GM19239 (cell line): ENCODE data around the gene BRD1.

ENCODE experiments used
- DNase-seq: peaks from one replicate; pipeline ENCODE4 v3.0.0; 2011; ENCODE audit warnings: low spot score; ENCODE audit not compliant: insufficient read length
- FAIRE-seq: peaks from 2 replicates; lab custom pipeline; 2011; peaks lifted over from hg19 to GRCh38; lab: Jason Lieb, UNC

Gene BRD1

DNA sequence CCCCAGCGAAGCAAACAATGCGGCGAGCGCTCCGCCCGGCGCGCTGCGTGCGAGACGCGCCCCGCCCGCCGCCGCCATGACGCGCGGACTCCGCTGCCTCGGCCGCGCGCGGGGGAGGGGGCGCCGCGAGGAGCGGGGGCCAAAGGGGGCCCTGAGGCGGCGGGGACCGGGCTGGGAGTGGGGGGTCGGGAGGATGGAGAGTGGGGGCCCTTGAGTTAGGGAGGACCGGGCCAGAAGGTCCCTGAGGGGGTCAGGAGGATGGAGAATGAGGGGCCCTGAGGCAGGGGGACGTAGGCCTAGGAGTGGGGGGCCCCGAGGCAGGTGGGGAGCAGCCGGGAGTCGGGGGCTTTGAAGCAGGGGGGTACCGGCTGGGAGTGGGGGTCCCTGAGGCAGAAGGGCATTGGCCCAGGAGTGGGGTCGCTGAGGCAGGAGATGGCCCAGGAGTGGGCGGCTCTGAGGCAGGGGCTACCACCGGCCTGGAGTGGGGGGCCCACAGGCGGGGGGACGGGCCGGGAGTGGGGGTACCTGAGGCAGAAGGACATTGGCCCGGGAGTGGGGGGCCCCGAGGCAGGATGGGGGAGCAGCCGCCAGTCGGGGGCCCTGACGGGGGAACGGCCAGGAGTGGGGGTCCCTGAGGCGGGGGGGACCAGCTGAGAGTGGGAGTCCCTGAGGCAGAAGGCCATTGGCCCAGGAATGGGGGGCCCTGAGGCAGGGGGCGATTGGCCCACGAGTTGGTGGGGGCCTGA, at the start of gene BRD1:
BRD1 (minus strand) TSS at position 21 of the 746 bp plus-strand sequence. CDS start 3,556 bp downstream, outside the sequence.
- DNase-seq: peak; percentile 79
- no peak for FAIRE-seq

DNA sequence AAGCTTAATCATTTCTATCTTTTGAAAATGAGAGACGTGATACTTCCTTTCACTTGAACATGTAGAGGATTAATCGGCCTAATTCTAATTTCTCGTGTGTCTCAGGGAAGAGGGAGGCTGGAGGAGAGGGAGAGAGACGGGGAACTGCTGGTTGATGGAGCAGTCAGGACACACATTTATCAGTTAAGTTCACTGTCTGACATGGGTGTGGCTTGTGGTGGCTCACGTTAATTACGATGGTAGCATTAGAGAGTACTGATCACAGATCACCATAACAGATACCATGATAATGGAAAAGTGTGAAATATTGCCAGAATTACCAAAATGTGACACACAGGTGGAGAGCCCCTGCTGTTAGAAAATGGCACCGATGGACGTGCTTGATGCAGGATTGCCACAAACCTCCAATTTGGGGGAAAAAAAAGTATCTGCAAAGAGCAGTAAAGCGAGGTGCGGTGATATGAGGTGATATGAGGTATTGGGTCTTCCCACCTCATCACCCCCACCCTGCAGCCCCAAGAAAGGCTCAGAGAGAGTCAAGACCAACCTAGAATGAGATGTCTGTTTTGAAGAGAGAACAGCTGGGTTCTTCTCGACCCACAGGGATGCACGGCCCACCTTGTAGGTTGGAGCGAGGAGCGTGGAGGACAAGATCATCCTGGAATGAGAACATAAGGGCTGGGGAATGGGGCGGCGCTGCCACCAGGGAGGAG, 45.7 kb upstream of the BRD1 start:
- DNase-seq: no peak
- FAIRE-seq: no peak

DNA sequence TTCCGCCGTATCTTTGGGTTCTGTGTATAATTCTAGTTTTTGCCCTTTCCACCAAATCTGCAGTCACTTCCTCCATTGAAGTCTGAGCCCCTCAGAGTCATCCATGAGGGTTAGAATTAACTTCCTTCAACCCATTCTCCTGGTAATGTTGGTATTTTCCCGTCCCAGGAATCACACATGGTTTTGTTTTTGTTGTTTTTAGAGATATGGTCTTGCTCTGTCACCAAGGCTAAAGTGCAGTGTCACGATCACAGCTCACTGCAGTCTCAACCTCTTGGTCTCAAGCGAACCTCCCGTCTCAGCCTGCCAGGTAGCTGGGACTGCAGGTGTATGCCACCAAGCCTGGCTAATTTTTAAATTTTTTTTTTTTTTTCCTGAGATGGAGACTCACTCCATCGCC, 44.7 kb upstream of the BRD1 start:
- no peak for DNase-seq
- no peak for FAIRE-seq

DNA sequence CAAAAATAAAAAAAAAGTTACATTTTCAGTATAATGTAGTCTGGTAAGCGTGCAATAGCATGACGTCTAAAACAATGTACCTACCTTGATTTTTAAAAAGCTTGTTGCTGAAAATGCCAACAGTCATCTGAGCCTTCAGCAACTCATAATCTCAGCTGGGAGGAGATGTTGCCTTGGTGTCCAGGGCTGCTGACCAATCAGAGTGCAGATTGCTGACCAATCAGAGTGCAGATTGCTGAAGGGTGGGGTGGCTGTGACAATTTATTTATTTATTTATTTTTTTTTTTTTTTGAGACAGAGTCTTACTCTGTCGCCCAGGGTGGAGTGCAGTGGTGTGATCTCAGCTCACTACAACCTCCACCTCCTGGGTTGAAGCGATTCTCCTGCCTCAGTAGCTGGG, 43.8 kb upstream of the BRD1 start:
- DNase-seq (no peak), FAIRE-seq (no peak)

DNA sequence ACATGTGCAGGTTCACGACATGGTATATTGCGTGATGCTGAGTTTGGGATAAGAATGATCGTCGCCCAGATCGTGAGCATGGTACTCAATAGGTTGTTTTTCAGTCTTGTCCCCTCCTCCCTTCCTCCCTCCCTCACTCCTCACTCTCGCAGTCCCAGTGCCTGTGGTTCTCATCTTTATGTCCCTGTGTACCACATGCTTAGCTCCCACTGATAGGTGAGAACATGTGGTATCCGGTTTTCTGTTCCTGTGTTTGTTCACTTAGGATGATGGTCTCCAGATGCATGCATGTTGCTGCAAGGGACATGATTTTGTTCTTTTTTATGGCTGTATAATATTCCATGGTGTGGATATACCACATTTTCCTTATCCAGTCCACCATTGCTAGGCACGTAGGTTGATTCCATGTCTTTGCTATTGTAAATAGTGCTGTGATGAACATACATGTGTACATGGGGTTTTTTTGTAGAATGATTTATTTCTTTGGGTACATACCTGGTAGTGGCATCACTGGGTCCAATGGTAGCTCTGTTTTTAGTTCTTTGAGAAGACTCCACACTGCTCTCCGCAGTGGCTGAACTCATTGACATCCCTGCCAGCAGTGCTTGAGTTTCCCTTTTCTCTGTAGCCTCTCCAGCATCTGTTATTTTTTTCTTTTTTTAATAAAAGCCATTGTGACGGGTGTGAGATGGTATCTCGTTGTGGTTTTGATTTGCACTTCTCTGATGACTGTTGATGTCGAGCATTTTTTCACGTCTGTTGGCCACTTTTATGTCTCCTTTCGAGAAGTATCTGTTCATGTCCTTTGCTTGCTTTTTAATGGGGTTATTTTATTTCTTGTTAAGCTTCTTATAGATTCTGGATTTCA, 42.4 kb upstream of the BRD1 start:
- DNase-seq: no peak
- FAIRE-seq: no peak

DNA sequence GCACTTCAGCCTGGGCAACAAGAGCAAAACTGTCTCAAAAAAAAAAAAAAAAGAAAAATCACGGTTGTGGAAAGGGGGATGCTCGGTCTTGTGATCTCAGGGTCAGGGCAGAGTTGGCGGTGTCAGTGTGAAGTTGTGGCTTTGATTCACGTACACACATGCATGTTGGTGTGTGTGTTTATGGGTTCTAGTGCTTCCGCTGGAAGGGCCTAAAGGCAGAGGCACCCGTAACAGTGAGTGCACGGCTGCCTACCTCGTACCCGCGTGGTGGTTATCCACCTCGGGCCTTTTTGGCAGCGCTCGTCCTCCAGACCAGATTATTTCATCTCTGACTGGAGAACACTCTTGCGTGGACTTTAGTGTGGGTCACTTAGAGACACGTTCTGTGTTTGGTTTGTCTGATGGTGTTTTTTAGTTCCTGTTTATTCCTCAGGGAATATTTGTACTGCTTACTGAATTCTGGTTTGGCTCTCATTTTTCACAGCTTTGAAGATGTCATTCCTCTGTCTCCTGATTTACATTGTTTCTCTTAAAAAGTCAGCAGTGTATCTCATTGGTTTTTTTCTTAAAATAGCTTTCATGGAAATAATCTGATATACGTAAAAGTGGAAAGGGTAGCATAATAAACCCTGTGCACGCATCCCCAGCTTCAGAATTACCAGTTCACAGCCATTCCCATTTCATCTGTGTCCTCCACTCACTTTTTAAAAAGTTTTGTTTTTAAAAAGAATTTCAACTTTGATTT, 41.6 kb upstream of the BRD1 start:
- DNase-seq: no peak
- FAIRE-seq: peak; percentile 21

DNA sequence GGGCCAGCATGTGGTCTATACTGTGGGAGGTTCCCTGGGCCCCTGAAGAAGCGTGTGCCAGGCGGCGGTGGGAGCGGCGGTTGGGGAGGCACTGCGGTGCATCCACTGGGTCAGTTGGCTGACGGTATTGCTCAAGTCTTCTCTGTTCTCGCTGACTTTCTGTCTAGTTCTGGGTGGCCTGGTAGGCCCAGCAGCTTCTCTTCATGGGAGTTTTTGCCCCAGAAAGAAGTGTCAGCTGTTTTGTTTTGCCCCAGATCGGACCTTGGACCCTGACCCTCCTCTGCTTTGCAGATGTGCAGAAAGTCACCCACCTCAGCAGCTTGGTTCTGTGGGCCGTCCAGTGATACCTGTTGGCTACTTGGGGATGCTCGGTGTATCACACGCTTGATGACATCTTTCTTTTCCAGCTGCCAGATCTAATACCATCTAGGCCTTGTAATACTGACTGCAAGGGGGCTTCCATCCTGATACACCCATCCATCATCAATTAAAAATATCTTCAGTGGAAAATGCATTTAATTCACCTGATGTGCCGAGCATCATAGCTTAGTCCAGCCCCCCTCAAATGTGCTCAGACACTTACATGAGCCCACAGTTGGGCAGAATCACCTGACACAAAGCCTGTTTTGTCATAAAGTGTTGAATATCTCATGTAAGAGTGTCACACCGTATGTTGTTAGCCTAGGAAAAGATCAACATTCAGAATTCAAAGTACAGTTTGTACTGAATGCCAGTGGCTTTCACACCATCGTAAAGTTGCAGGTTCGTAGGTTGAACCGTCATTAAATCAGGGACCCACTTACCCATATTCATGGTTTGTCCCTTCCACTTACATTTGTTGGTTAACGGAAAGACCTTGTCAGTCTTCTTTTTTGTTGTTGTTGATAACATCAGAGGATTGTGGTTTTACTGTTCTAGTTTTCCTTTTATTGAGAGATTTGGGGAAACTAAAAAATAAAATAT, 39.9 kb upstream of the BRD1 start:
- FAIRE-seq: no peak
- DNase-seq: no peak

DNA sequence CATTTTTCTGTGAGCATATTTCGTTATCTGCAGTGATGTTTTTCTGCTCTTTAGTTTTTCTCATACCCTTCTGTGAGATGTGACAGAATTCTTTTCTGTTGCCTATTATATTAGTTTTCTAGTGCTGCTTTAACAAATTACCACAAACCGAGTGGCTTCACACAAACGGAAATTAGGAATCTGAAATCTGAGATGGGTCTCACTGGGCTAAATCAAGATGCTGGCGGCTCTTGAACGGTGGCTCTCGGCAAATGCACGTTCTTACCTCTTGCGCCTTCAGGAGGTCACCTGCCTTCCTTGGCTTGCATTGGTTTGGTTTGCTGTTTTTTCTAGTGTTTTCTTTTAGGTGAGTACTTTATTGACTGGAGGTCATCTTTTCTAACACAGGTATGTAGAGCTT, 39.0 kb upstream of the BRD1 start:
- FAIRE-seq (no peak), DNase-seq (no peak)

DNA sequence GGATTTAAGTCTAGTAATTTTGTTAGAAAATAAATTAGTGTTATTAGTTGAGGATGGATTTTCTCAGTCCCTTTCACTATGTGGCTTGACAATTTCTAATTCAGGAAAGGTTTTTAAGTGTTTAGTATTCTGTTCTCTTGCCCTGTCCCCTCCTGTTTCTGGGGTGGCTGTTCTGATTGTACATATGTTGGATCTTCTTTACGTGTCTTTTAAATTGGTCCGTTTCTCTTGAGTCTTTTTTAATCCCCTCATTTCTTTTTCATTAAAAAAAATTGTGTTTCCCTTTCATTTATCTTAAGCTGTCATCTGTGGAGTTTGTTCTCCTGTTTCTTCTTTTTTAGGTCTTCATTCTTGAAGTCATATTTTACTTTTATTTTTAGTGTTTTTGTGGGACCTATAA, 38.5 kb upstream of the BRD1 start:
- DNase-seq (no peak), FAIRE-seq (no peak)

DNA sequence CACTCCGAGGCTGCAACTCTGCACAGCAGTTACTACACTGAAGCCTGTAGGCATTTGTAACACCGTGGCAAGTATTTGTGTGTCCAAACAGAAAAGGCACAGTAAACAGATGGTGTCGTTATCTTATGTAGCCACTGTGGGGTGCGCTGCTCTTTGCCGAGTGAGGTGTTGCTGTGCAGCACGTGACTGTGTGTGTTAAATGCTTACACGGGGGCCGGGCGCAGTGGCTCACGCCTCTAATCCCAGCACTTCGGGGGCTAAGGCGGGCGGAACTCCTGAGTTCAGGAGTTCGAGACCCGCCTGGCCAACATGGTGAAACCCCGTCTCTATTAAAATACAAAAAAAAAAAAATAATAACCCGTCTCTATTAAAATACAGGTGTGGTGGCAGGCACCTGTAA, 37.5 kb upstream of the BRD1 start:
- no peak for DNase-seq
- no peak for FAIRE-seq

DNA sequence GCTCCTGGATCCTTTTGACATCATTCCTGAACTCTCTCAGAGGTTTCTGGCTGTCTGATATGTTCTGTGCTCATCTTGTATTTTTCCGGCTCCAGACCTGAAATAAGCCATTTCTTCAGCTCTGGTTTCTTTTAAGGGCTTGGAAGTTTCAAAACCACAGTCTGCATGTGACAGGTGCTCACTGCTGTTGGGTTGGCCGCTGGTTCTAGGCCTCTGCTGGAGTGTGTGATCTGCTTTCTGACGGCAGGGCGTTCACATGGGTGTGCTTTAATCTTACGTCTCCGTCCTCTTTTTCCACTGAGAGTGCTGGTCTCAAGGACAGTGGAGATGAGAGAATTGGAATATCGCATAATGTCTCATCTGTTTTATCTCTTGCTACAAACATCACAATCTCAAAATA, 36.3 kb upstream of the BRD1 start:
- FAIRE-seq (no peak), DNase-seq (no peak)

DNA sequence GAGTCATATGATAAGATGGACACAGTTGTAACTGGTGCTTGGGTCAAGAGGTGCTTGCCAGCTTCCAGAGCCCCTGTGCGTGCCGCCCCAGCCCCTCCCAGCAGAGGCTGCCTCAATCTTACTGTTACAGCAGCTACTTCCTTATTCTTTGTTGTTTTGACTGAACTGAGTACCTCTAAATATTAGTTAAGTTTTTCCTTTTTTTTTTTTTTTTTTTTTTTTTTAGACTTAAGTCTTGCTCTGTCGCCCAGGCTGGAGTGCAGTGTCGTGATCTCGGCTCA, 34.8 kb upstream of the BRD1 start:
- DNase-seq: no peak
- FAIRE-seq: no peak

DNA sequence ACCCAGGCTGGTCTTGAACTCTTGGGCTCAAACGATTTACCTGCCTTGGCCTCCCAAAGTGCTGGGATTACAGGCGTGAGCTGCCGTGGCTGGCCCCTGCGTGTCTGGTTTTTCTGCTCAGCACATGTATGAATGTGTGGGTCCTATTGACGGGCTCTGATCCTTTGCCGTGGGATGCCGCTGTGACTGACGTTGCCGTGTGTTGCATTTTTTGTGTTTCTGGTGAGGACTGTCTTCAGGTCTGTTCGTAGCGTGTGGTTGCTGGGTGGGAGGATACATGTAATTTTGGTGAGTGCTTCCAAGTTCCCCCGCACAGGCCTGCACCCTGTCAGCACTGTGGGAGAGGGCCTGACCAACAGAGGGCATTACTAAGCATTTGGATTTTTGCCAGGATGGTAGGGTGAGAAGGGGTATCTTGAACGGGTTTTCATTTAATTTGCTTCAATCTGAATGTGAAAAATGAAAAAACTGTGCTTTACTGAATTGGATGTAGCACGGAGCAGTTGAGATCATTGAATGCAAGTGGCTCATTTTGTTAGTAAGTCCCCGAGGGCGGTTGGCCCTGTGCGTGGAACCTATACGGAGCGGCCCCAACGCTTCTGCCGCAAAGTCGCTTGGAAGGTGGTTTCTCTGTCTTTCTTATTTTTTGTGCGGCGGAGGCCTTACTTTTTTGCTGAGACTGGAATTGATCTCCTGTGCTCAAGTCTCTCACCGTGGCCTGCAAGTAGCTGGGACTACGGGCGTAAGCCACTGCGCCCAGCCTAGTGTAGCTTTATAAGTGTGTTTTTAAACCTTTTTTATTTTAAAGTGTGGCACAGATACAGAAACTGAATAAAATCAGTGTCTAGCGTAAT, 34.2 kb upstream of the BRD1 start:
- DNase-seq (no peak), FAIRE-seq (no peak)

DNA sequence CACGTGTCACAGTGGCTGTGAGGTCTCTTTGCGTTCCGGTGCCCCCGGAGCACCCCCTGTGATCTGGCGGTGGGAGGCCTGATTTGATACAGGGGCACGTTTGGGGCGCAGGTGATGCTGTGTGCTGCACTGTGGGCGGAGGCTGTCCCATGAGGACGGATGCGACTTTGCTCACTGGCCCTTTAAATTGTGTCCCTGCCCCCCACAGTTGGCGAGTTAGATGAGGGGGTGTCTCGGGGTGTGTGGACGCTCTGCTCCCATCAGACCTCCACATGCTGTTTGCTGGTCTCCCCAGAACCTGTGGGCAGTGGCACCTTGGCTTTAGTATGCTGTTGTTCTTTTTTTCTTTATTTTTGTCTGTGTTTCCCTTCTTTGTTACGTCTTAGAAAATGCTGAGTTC, 31.2 kb upstream of the BRD1 start:
- FAIRE-seq: no peak
- DNase-seq: no peak

DNA sequence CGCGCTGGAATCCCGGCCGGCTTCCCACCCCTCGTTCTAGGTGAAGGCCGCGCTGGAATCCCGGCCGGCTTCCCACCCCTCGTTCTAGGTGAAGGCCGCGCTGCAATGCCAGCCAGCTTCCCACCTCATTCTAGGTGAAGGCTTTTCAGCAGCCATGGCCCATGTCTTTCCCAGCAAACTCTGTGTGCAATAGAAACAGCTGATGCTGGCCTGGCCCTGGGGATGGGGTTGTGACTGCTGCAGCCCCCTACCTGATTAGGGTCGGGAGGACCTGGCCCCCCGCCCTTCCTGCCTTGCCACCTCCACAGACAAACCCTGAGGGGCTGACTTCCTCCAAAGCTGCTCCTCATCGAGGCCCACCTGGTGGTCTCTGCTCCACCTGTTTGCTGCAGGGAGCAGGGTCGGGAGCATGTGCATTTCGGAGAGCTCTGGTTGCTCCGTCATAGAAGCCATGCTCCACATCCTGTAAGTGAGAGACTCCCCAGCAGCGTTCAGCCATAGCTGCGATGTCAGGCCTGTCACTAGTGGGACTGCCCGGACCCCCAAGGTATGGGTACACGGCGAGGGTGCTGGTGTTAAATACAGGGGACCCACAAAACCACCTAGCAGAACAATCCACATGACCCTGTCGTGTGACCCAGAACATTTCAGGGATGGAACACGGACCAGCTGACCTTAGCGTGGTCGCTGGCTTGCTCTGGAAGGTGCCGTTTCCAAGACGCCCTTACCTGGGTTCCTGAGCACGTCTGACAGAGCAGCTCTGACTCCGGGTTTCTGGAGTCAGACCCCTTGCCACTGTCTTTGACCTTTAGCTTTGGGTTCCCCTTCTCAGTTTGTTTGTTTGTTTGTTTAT, 29.3 kb upstream of the BRD1 start:
- FAIRE-seq: no peak
- DNase-seq: no peak

DNA sequence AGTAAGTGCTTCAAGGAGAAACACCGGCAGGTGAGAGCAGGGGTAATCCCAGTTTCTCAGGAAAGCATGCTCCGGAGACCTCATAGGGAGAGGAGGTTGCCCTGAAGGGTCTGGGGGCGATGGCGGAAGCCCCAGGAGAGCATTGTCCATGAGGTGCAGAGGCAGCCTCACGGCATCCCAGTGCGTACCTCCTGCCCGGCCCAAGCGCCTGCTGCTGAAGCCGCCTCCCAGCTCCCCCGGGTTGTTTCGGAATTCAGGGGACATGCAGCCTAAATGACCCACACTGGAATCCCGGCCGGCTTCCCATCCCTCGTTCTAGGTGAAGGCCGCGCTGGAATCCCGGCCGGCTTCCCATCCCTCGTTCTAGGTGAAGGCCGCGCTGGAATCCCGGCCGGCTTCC, 28.7 kb upstream of the BRD1 start:
- FAIRE-seq: no peak

DNA sequence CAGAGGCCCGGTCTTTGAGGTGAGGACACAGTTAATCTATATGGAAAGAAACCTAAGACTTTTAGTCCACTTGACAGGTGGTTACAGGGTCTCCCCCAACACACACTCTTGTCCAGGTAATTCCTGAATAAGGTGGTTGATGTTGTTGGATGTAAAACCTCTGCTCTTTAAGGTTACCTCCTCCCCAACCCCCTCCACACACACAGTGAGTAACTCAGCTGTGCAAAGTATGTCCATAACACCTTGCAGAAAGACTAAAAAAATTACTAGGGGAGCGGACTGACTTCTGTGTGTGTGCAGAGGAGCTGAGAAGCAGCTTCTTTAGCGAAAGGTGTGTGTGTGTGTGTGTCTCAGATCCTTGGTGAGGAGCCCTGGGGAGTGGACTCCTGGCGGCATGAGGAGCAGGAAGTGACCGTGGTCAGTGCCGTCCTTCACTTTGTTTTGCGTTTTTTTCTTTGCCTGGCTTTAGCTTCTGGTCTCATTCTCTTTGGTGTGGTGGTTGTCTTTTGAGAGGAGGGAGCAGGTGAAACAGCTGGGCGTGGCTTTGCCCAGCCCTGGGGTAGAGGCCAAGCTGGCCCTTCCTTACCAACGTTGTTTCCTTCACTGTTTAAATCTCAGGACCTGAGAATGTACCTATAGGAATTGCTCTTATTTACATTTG, 27.7 kb upstream of the BRD1 start:
- FAIRE-seq (no peak), DNase-seq (no peak)

More for the DNA sequence above, 28.7 kb upstream of the BRD1 start:
- no peak for DNase-seq
